Skin of body (tissue), 2 donors: Measurements from ENCODE around the gene CCP110. TPM values are rescaled to one million over a fixed set of nuclear protein-coding genes. Genes with fewer than 3 reads are reported as not detected.
A peak's percentile ranks its signal among the peaks of the same experiment; 100 is the strongest.

Experiments used
- DNase-seq: peaks from one replicate; lab custom pipeline; 2025; lab: John Stamatoyannopoulos, UW
- total RNA-seq: library from RNA; depleted of rRNA; stranded (reverse); fragments of >200 nt; gene quantifications from one replicate; pipeline ENCODE4 v1.2.3, GENCODE V29; 2014

The CCP110 gene, protein sequence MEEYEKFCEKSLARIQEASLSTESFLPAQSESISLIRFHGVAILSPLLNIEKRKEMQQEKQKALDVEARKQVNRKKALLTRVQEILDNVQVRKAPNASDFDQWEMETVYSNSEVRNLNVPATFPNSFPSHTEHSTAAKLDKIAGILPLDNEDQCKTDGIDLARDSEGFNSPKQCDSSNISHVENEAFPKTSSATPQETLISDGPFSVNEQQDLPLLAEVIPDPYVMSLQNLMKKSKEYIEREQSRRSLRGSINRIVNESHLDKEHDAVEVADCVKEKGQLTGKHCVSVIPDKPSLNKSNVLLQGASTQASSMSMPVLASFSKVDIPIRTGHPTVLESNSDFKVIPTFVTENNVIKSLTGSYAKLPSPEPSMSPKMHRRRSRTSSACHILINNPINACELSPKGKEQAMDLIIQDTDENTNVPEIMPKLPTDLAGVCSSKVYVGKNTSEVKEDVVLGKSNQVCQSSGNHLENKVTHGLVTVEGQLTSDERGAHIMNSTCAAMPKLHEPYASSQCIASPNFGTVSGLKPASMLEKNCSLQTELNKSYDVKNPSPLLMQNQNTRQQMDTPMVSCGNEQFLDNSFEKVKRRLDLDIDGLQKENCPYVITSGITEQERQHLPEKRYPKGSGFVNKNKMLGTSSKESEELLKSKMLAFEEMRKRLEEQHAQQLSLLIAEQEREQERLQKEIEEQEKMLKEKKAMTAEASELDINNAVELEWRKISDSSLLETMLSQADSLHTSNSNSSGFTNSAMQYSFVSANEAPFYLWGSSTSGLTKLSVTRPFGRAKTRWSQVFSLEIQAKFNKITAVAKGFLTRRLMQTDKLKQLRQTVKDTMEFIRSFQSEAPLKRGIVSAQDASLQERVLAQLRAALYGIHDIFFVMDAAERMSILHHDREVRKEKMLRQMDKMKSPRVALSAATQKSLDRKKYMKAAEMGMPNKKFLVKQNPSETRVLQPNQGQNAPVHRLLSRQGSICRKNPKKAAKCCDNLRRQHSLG
- 31.8 TPM for total RNA-seq

DNA sequence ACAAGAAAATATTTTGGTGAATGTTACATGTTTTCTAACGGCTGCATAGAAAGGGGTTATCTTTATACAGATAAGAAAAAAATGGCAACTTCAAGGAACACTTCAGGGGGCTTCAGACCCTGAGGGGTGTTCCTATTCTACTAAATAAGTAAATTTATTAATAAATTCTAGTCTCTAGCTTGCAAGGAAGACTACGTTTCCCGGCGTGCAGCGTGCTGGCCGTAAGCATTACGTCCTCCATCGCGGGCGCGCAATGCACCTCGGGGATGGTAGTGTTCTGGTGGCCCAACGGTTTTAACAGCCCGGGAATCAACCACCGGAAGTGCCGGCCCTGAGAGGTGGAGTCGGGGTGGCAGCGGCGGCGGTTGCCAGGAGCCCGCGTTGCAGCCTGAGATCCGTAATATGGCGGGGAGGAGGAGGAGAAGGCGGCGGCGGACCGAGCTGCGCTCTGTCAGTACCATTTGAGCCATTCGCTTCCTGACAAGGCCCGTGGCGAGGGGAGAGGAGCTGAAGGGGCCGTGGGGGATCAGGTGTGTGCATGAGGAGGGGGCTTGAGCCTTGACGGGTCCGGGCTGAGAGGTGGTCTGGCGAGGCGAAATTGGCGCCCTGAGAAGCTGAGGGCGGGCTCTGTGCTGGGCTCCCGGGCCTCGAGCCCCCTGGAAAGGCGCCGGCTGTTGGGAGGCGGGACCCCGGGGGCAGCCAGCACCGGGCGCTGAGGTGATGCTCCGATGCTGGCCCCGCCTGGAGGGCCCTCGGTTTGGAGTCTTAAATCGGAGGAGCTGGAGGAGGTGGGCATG lies at the start of gene CCP110:
Gene CCP110, plus strand, starts transcription at position 384 of the 797 bp plus-strand sequence. CDS start 3,940 bp downstream, outside the sequence.
- peak; percentile 95 for DNase-seq

DNA sequence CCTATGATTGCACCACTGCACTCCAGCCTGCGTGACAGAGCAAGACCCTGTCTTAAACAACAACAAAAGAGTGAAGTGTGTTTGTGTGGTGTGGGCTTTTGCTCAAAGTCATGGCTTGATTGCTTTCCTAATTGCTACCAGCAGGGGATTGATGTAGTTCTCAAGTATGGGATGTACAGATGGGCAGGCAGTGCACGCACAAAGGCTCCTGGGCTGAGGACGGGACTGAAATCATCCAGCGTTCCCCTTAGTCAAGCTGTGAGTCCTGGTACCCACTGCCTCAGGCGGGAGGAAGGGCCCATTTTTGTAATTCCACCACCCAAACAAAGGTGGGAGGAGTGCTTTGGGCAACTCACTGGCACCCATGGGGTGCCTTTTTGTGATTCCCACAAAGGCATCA lies 49.1 kb upstream of the CCP110 start:
- DNase-seq: no peak

DNA sequence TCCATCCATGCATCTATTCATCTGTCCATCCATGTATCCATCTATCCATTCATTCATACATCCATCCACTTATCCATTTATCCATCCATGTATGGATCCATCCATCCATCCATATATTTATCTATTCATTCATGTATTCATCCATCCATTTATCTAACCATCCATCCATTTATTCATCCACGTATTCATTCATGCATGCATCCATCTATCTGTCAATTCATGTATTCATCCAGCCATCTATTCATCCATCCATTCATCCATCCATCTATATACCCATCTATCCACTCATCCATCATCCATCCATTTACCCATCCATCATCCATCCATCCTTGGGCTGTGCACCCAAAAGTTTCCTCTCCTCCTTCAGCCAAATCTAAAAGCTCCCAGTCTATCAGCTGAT lies 45.2 kb upstream of the CCP110 start:
- no peak for DNase-seq

DNA sequence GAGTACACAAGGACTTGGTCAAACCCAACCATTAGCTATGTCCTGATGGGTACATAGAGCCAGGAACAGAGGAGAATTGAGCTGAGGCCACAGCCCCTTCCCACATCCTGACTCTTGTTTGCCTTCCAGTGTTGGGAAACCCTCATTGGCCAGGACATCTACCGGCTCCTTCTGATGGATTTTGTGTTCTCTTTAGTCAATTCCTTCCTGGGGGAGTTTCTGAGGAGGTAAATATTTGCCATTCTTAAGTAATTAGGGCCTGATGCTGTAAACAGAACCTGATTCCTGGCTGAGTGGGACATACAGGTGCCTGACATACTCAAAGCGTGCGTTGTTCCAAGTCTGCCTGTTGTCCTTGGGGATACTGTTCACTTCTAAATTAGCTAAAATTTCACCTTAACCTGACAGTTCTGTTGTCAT lies 44.4 kb upstream of the CCP110 start:
- DNase-seq: no peak

DNA sequence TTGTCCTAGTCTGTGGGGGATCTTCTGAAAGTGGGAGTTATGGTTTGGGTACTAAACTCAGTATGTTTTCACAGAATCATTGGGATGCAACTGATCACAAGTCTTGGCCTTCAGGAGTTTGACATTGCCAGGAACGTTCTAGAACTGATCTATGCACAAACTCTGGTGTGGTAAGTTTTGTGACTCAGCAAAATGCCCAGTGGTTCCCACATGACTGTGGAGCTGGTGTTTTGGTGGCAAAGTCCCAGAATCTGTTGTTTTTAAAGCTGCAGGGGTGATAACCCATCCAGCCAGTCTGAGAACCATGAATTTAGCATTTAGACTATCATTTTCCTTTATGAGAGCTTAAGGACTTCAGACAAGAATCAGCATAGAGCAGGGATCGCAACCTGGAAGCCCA lies 42.4 kb upstream of the CCP110 start:
- DNase-seq: no peak

DNA sequence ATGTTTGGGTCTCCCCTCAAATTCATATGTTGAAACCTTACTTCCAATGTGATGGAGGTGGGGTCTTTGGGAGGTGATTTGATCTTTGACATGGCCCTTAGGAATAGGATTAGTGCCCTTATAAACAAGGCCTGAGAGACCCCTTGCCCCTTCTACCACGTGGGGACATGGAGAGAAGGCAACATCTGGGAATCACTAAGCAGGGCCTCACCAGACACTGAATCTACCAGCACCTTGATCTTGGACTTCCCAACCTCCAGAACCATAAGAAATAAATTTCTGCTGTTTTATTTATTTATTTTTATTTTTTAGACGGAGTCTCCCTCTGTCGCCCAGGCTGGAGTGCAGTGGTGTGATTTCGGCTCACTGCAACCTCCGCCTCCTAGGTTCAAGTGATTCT lies 42.0 kb upstream of the CCP110 start:
- no peak for DNase-seq

DNA sequence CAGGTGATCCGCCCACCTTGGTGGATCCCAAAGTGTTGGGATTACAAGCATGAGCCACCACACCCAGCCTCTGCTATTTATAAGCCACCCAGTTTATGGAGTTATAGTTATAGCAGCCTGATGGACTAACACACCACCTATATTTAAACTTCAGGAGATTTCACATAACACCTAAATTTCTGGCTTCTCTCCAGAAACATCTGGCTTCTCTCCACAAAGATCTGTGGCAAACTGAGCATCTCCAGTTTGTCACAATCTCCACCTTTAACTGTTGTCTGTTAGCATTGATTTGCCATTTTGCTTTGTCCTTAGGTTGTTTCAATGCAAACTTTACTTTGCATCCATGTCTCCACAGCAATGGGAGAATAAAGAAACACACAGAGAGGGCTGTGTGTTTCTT lies 41.5 kb upstream of the CCP110 start:
- no peak for DNase-seq

DNA sequence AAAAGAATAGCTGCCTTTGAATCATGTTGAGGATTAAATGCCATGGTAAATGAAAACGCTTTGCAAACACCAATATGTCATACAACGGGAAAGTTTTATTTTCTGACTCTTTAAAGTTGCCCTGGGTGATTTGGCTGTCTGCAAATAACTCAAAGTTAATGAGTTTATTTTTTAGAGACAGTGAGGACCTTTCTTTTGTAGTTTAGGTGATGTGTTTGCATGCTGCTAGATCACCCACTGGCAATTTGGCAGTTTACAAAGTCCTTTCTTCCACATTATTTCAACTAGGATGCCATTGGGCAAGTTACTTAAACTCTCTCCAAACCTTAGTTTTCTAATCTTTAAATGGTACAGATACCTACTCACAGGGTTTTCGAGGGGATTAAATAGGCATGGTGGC lies 39.6 kb upstream of the CCP110 start:
- no peak for DNase-seq

DNA sequence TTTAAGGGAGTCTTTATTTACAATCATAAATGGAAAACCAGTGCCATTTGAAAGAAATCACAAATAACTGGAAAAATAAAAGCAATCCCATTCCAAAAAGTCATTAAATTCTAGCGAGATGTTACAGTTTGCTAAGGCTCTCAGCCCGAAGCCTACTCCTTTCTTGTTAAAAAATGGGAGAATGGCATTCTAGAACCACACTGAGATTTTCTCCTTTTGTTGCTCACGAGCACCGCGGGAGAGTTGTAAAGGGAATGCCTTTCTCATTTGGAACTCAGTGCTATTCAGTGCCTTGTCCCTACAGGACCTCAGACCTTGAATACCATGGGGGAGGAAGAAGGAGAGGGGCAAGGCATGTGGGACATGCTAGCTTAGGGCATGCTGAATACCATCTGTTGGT lies 38.1 kb upstream of the CCP110 start:
- DNase-seq: no peak

DNA sequence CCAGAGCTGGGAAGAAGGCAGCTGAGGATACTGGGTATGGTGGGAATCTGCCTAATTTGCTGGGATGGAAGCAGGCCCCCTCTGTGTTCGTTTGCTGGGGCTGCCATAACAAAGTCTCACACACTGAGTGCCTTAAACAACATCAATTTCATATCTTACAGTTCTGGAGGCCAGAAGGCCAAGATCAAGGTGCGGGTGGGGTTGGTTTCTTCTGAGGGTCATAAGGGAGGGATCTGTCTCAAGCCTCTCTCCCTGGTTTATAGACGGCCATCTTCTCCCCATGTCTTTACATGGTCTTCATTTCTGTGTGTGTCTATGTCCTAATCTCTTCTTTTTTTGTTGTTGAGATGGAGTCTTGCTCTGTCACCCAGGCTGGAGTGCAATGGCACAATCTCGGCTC lies 37.7 kb upstream of the CCP110 start:
- DNase-seq: no peak

DNA sequence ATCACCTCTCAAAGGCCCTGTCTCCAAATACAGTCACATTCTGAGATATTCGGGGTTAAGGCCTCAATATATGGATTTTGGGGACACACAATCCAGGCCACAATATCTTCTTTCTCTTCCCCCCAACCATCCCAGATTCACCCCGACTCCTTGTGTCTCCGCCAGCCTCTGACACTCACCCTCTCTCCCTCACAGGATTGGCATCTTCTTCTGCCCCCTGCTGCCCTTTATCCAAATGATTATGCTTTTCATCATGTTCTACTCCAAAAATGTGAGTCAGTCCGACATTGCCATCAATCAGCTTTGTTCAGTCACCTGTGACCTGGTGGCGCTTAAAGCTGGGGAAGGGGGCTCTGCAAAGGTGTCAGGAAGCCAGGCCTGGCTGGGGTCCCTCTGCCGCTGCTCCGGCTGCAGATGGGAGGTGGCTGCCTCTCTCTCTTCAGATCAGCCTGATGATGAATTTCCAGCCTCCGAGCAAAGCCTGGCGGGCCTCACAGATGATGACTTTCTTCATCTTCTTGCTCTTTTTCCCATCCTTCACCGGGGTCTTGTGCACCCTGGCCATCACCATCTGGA lies 36.9 kb upstream of the CCP110 start:
- DNase-seq: no peak

DNA sequence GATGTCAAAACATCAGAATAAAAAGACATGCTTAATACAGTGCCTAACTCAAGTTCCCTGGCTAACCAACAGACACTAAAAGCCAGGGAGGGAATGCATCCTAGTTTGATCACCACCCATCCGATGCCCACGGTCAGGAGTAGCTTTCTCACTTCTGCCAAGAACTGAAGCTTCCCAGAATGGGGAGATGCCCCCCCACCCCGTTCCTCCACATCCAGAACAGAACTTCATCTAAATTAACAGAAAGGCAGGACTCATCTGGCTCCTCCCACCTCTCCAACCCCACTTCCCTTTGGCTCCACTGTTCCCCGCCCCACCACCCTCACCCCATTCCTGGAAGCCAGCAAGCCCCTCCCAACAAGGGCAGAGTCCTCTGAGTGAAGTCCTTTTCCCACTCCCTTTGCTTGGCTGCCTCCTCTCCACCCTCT lies 35.5 kb upstream of the CCP110 start:
- DNase-seq: no peak

DNA sequence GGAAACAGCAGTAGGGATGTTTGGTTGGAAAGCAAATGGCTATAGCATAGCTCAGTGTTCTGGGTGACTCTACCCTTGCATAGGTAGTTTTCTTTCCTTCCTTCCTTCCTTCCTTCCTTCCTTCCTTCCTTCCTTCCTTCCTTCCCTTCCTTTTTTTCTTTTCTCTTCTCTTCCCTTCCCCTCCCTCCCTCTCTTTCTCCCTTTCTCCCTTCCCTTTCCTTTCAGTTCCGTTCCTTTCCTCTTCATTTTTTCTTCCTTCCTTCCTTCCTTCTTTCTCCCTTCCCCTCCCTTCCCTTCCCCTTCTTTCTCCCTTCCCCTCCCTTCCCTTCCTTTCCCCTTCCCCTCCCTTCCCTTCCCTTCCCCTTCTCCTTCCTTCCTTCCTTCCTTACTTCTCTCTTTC lies 33.1 kb upstream of the CCP110 start:
- DNase-seq: no peak

DNA sequence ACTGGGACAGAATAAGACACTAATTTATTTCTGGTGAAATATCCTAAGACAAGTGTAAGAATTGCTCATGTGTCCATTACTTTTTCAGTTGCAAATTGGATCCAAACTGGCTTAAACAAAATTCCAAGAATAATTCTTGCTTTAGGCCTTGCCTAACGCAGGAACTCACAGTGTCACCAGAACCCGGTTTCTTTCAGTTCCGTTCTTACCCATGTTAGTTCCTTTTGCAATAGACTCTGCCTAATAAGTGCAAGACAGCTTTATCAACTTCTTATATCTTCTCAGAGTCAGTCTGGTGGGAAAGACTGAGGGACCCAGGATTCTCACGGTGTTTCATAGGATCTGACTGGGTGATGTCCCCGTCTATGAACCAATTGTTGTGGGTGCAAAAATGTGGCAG lies 26.6 kb upstream of the CCP110 start:
- DNase-seq: no peak

DNA sequence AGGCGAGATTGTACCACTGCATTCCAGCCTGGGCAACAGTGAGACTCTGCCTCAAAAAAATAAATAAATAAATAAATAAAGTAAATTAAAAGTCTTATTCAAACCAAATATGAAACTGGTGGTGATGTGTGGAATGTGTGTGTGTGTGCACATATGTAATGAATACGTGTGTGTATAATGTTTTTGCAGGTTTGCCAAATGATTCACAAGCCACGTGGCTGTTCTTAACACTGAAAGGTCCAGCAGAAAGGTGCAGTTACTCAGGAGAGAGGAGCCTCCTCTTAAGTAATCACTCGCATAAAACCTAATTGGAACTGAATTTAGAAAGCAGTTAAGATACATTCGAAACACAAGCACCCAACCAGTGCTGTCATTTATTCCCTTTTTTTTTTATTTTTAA lies 24.7 kb upstream of the CCP110 start:
- DNase-seq: no peak

DNA sequence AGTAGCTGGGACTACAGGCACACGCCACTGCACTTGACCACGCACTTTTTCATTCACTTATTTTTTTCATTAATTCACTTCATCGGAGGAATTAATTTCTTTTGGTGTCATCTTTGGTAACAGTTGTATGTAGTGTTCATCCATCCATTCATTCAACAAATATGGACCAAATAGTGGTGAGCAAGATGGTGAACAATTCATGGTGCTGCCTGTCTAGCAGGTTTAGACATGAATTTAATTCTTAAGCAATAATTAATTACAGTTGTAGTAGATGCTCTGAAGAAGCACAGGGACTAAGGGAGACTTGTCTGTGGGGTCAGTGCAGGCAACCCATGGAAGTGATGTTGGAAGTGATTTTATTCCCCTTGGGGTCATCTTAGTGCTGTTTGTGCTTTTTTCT lies 24.3 kb upstream of the CCP110 start:
- no peak for DNase-seq

DNA sequence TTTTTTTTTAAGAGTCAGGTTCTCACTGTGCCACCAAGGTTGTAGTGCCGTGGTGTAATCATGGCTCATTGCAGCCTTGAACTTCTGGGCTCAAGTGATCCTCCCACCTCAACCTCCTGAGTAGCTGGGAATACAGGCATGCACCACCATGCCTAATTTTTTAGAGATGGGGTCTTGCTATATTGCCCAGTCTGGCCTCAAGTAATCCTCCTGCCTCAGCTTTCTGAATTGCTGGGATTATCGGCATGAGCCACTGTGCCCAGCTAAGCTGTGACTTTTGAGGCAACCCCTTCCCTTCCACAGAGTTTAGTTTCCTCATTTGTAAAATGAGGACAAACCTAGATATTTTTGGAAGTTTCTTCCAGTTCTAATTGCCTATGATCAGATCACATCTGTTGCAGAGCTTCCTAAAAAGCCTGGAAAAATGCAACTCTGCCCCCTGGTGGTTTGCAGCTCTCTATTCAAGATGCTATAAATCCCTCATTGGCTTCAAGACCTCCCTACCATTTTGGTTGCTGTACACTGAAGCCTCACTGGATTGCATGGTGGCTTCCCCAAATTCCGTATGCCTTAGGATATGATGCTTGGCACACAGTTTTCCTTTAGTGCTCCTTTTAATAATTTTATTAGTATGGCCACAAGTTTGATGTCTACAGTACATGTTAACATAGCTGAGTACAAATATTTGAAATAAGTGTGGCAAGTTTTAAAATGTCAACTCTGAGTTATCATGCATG lies 21.2 kb upstream of the CCP110 start:
- peak; percentile 45 for DNase-seq

DNA sequence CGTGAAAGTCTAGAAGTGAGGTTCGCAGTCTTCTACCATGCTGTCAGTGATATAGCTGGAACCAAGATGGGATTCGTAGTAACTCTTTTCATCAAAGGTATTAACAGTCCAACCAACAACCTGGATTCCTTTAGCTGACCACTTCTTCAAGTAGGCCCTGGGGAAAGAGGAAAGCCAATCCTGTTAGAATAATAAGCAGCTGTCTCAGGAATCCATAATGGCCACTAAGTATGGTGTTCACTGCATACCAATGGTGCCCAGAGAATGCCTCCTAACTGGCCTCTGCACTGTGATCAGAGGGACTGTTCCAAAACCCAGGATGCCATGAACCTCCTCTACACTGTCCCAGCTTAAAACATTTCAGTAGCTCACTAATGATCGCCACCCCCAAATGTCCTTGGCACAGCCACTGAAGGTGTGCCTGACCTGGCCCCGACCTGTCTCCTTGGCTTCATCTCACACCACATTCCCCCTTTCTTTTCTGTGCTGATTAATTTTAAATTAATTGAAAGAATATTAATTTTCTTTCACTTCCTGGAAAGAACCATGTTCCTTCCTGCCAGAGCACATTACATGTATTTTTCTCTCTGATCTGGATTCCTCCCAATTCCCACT lies 20.2 kb upstream of the CCP110 start:
- no peak for DNase-seq

DNA sequence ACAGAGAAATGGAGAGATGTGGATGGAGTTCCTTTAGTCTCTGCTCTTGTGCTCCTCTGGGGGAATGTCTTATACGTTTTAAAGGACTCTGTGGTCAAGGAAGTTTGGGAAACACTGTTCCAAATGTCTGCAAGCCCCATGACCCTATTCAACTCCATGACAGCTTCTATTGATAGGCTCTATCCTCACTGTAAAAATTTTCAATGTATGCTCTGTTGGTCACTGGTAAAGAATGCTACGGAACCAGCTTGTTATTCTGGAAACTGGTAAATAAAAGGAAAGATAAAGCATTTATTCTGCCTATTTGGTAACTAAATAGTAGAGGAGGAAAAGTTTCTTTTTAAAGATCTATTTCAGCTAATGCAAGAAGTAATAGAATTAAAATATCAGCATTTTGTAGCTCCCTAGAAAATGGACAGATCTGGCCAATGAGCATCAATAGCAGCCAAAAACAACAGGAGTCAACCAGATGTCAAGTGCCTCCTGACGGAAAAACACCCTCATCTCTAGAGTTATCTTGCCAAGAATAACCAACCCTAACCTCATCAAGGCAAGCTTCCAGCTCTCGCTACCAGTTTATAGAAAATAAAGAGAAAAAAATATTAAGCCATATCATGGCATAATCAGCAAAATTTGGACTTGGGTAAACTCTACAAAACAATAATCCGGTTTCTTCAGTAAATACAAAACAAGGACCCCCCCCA lies 18.0 kb upstream of the CCP110 start:
- DNase-seq: no peak
